ENCODE data around the gene KIAA0753.

GRCh38 chr17:6633263-6633662 lies 7.2 kb downstream of the KIAA0753 start:
- TF ChIP-seq EZH2phosphoT487 (IDR thresholded peaks at IDR 0.05; ENCODE audit: borderline replicate concordance, low read depth, low read length) (no peak), CTCF (conservative IDR thresholded peaks at IDR 0.05; ENCODE audit: low read length) (no peak)

Measured in OCI-LY7 (cell line).